Breast epithelium (tissue), 3 donors: ENCODE results near the gene BOLA2B.

ENCODE experiments used
- CTCF ChIP-seq, 3 donors: fragments of 450-650 bp; IDR thresholded peaks; one replicate each; pipeline ENCODE4 v1.5.1; 2016 to 2017; ENCODE audit warnings: antibody characterized with exemption in 3 of 3, mild to moderate bottlenecking in 3 of 3, moderate library complexity in 3 of 3
- POLR2A ChIP-seq: fragments of 450-650 bp; IDR thresholded peaks from one replicate; pipeline ENCODE4 v1.6.1; 2016; ENCODE audit warnings: antibody characterized with exemption, mild to moderate bottlenecking, moderate library complexity
- POLR2AphosphoS5 ChIP-seq, 3 donors: sonication (generic); formaldehyde crosslinking; IDR thresholded peaks; one replicate each; pipeline ENCODE4 v1.6.1; 2017; ENCODE audit warnings: antibody characterized with exemption in 3 of 3

GRCh38 chr16:30183233-30184095, 10.0 kb downstream of the BOLA2B start, which contains the start of gene CORO1A:
- TF ChIP-seq CTCF (IDR thresholded peaks at IDR 0.05) (no peak), POLR2A (no peak), POLR2AphosphoS5 (IDR thresholded peaks at IDR 0.05) (peak in 1 of 3 donors; percentile 49)
